SK-N-SH (cell line): ENCODE data around the gene ARHGEF17. TPM values are rescaled to one million over a fixed set of nuclear protein-coding genes. Genes with fewer than 3 reads are reported as not detected.

ENCODE experiments used
- CTCF ChIA-PET: fragments of 300-600, 350-600 bp; formaldehyde crosslinking; extraction: SDS; loops from one replicate; lab custom pipeline; 2021; lab: Yijun Ruan, JAX
- POLR2A ChIA-PET: fragments of 350-600 bp; sonication (Branson Sonifier 250); formaldehyde crosslinking; extraction: SDS; loops from one replicate; lab custom pipeline; 2020; ENCODE audit warnings: antibody characterized with exemption, inconsistent platforms; lab: Yijun Ruan, JAX
- DNase-seq: peaks from one replicate; pipeline ENCODE4 v3.0.0; 2012
- H2AFZ ChIP-seq: fragments of 200-600 bp; sonication (generic); 2 replicates; pipeline ENCODE4 v1.8.1; 2016; ENCODE audit warnings: antibody characterized with exemption, mild to moderate bottlenecking, low read depth
- H3F3A ChIP-seq: fragments of 200-600 bp; sonication (generic); replicated peaks from 2 replicates; pipeline ENCODE3; 2016; ENCODE audit warnings: antibody characterized with exemption, mild to moderate bottlenecking; ENCODE audit not compliant: insufficient read depth
- H3K27ac ChIP-seq, 2 experiments: fragments of 200-500 bp in 1 of 2; fragments of 200-600 bp in 1 of 2; sonication (Bioruptor generic) in 1 of 2; sonication (generic), shearing (Covaris generic) in 1 of 2; 2 replicates each; pipeline versions ENCODE4 v1.5.1 to v1.6.1; 2014 to 2016; ENCODE audit warnings: low read depth in 2 of 2, inconsistent platforms in 1 of 2, low read length in 1 of 2, mild to moderate bottlenecking in 1 of 2, mixed read lengths in 1 of 2
- H3K27me3 ChIP-seq: fragments of 200-600 bp; sonication (generic), shearing (Covaris generic); 2 replicates; pipeline ENCODE4 v1.6.1; 2016; ENCODE audit warnings: mixed run types; ENCODE audit not compliant: insufficient read depth
- H3K36me3 ChIP-seq, 2 experiments: fragments of 200-500 bp in 1 of 2; fragments of 200-600 bp in 1 of 2; sonication (Bioruptor generic) in 1 of 2; sonication (generic) in 1 of 2; replicated peaks in 1 of 2; 2 replicates each; pipeline versions ENCODE3 to v1.5.1; 2014 to 2016; ENCODE audit warnings: low read length in 1 of 2, mild to moderate bottlenecking in 1 of 2; ENCODE audit not compliant: insufficient read depth in 2 of 2, control insufficient read depth in 1 of 2
- H3K4me1 ChIP-seq, 2 experiments: fragments of 200-500 bp in 1 of 2; fragments of 200-600 bp in 1 of 2; sonication (Bioruptor generic) in 1 of 2; sonication (generic), shearing (Covaris generic) in 1 of 2; 2 replicates each; pipeline versions ENCODE4 v1.5.1 to v1.6.1; 2014 to 2016; ENCODE audit warnings: low read depth in 1 of 2, low read length in 1 of 2, mixed run types in 1 of 2; ENCODE audit not compliant: insufficient read depth in 2 of 2, control insufficient read depth in 1 of 2
- H3K4me2 ChIP-seq: fragments of 200-600 bp; sonication (generic), shearing (Covaris generic); 2 replicates; pipeline ENCODE4 v1.6.1; 2017; ENCODE audit warnings: mixed run types
- H3K4me3 ChIP-seq, 2 experiments: fragments of 200-500 bp in 1 of 2; fragments of 200-600 bp in 1 of 2; sonication (Bioruptor generic) in 1 of 2; sonication (generic), shearing (Covaris generic) in 1 of 2; 2 replicates each; pipeline versions ENCODE4 v1.5.1 to v1.8.1; 2014 to 2016; ENCODE audit warnings: low read depth in 2 of 2, inconsistent platforms in 1 of 2, low read length in 1 of 2, mild to moderate bottlenecking in 1 of 2, mixed read lengths in 1 of 2, moderate library complexity in 1 of 2
- H3K79me2 ChIP-seq: fragments of 200-600 bp; sonication (generic); 2 replicates; pipeline ENCODE4 v1.8.1; 2017; ENCODE audit warnings: mild to moderate bottlenecking; ENCODE audit not compliant: insufficient read depth
- H3K9ac ChIP-seq: fragments of 200-600 bp; sonication (generic); 2 replicates; pipeline ENCODE4 v1.6.1; 2017; ENCODE audit warnings: mixed run types
- H3K9me2 ChIP-seq: fragments of 200-600 bp; sonication (generic); 2 replicates; pipeline ENCODE4 v1.6.1; 2017; ENCODE audit warnings: mixed run types
- H3K9me3 ChIP-seq: fragments of 200-600 bp; sonication (generic); 2 replicates; pipeline ENCODE4 v1.6.1; 2017; ENCODE audit warnings: mixed run types, mild to moderate bottlenecking, moderate library complexity
- H4K20me1 ChIP-seq: fragments of 200-600 bp; sonication (generic); 2 replicates; pipeline ENCODE4 v1.6.1; 2017; ENCODE audit warnings: mild to moderate bottlenecking, mixed run types; ENCODE audit not compliant: insufficient read depth
- FOXJ3 ChIP-seq: sonication (generic); formaldehyde crosslinking; IDR thresholded peaks from 2 replicates; pipeline ENCODE4 v1.5.1; 2020; ENCODE audit warnings: mild to moderate bottlenecking, missing genetic modification reagents
- MEF2A ChIP-seq: IDR thresholded peaks from 2 replicates; pipeline ENCODE4 v1.4.0; 2012; ENCODE audit warnings: low read depth, borderline replicate concordance
- RAD21 ChIP-seq: IDR thresholded peaks from 2 replicates; pipeline ENCODE4 v1.6.1; 2012; ENCODE audit warnings: mild to moderate bottlenecking, low read length
- SMC3 ChIP-seq: IDR thresholded peaks from 2 replicates; pipeline ENCODE4 v1.6.1; 2012; ENCODE audit warnings: low read depth, low read length, improper control_type of control experiment
- TAF1 ChIP-seq: IDR thresholded peaks from 2 replicates; pipeline ENCODE4 v1.6.1; 2012; ENCODE audit warnings: low read depth, mild to moderate bottlenecking, low read length, moderate library complexity, borderline replicate concordance
- WGBS: methylation state at CpG from one replicate; pipeline ENCODE4 v1.1.6; 2017; ENCODE audit warnings: low lambda C conversion rate; 5-methylcytosine and 5-hydroxymethylcytosine counted together
- polyA plus RNA-seq, 3 experiments: library from polyadenylated mRNA; depleted of rRNA; stranded (reverse); fragments of >200 nt; gene quantifications; 2 replicates each; pipeline ENCODE4 v1.2.3, GENCODE V29; 2012
- TF ChIP-seq, protein P1 (sequence below): IDR thresholded peaks from 2 replicates; pipeline ENCODE4 v1.4.0; 2012; ENCODE audit warnings: low read depth, borderline replicate concordance
- TF ChIP-seq, protein P2 (sequence below): fragments of 200-600 bp; sonication (generic); IDR thresholded peaks from 2 replicates; pipeline ENCODE4 v1.6.1; 2017; ENCODE audit warnings: antibody characterized with exemption, mild to moderate bottlenecking, moderate library complexity

The ARHGEF17 gene
- polyA plus RNA-seq, 1 of the 3 experiments (the other 2 are of a cell fraction): 45.9 TPM

DNA sequence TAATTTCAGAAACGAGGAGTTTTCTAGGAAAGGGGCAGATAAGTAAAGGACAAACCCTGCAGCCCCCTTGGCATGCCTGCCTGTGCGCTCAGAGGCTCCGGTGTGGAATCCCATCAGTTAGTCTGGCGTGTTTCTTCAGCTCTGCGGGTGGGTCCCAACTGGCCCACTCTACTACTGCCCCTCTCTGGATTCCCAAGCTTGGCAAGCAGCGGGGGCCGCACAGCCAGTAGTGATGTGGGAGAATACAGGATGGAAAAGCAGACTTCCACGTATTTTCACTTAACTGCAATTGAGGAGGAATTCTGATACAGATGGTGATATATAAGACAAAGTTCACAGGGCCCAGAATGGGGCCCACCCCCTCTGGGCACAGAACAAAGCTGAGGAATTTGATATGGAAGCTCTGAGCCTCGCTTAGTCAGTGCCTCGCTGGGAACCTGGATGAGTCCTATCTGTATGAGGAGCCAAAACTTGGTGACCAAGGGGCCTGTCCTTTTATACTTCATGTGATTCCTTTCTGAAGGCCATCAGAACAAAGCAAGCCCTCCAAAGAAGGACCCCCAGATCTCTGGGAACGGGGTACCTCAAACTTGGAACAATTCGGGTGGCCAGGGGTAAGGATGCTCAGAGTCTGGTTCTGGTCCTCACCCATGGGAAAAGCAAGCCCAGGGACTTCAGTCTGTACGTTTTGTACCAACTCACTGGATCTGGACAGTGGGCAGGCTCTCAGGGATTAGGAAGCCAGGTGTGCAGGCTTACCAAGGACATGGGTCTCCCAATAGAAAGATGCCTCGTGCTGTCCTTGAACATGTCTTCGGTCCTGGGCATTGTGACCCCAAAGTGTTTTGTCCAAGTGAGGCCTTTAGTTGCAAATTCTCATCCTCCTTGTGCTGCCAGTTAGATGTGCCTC lies 94.1 kb downstream of the ARHGEF17 start:
- Histone ChIP-seq H3K79me2 (no peaks in the 10 kb centered on the region), H3K4me1 (no peaks in the 10 kb centered on the region), H3K27ac (no peak overlapping the region), H3K4me2 (no peak overlapping the region), H3F3A (peaks cover 5% of the 10 kb centered on the region), H3K4me3 (no peak overlapping the region), H2AFZ (no peak overlapping the region), H3K36me3 (peaks cover 6 to 35% of the 10 kb centered on the region in 2 experiments), H3K9ac (no peak overlapping the region), H4K20me1 (no peaks in the 10 kb centered on the region), H3K9me3 (no peaks in the 10 kb centered on the region), H3K27me3 (no peaks in the 10 kb centered on the region), H3K9me2 (no peaks in the 10 kb centered on the region)
- DNase-seq: no peak
- ChIA-PET CTCF (interaction anchor here (0.6 to 10.2 kb wide), 15 partner anchors 8 to 301 kb away, joined by 3 to 122 read pairs (median 4); partner anchors contain the start of gene FAM168A), POLR2A (no interaction called here)
- no peak for TF ChIP-seq FOXJ3
- TF ChIP-seq, protein P1, sequence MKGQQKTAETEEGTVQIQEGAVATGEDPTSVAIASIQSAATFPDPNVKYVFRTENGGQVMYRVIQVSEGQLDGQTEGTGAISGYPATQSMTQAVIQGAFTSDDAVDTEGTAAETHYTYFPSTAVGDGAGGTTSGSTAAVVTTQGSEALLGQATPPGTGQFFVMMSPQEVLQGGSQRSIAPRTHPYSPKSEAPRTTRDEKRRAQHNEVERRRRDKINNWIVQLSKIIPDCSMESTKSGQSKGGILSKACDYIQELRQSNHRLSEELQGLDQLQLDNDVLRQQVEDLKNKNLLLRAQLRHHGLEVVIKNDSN: no peak
- TF ChIP-seq MEF2A: no peak
- WGBS: 93% methylated on average over 9 of the region's 15 CpGs

DNA sequence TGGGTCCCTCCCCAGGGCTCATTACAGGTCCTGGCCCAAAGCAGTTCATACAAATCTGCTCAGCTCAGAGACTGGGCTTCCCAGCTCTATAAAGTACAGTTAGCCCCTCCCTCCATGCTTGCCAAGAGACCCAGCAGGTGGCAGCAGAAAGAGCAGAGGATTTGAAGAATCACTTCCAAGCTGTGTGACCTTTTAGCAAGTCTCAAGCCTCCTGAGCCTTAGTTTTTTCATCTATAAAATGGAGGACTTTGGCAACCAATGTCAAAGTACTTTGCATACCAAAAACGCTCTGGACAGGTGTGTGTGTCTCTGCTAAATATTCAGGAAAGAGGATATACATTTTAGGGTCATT lies 94.7 kb downstream of the ARHGEF17 start:
- Histone ChIP-seq H3K4me3 (no peak overlapping the region), H3K27me3 (no peaks in the 10 kb centered on the region), H3K4me2 (no peak overlapping the region), H3F3A (peaks cover 5% of the 10 kb centered on the region), H4K20me1 (no peaks in the 10 kb centered on the region), H3K4me1 (no peaks in the 10 kb centered on the region), H3K9me2 (no peaks in the 10 kb centered on the region), H3K9me3 (no peaks in the 10 kb centered on the region), H2AFZ (no peak overlapping the region), H3K9ac (no peak overlapping the region), H3K27ac (no peak overlapping the region), H3K79me2 (no peaks in the 10 kb centered on the region), H3K36me3 (peaks cover 6 to 37% of the 10 kb centered on the region in 2 experiments)
- DNase-seq: no peak
- ChIA-PET CTCF (interaction anchor here (0.6 to 10.2 kb wide), 18 partner anchors 9 to 300 kb away, joined by 3 to 122 read pairs (median 4); partner anchors contain the start of gene FAM168A), POLR2A (no interaction called here)
- TF ChIP-seq SMC3: peak; percentile 44
- TF ChIP-seq, protein P2, sequence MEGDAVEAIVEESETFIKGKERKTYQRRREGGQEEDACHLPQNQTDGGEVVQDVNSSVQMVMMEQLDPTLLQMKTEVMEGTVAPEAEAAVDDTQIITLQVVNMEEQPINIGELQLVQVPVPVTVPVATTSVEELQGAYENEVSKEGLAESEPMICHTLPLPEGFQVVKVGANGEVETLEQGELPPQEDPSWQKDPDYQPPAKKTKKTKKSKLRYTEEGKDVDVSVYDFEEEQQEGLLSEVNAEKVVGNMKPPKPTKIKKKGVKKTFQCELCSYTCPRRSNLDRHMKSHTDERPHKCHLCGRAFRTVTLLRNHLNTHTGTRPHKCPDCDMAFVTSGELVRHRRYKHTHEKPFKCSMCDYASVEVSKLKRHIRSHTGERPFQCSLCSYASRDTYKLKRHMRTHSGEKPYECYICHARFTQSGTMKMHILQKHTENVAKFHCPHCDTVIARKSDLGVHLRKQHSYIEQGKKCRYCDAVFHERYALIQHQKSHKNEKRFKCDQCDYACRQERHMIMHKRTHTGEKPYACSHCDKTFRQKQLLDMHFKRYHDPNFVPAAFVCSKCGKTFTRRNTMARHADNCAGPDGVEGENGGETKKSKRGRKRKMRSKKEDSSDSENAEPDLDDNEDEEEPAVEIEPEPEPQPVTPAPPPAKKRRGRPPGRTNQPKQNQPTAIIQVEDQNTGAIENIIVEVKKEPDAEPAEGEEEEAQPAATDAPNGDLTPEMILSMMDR: peak; percentile 46
- TF ChIP-seq RAD21: peak; percentile 39
- no peak for TF ChIP-seq TAF1
- 50% methylated on average over 1 of the region's 1 CpG for WGBS
